GM19025 (cell line): Measurements from ENCODE around the gene HPS3.
A peak's percentile ranks its signal among the peaks of the same experiment; 100 is the strongest.
"Not testable (repeated sequence)": the region's sequence is repeated elsewhere in the genome, so short reads cannot be mapped to it uniquely, and the experiment has no call there.

Experiments used
- ATAC-seq: cut with Tn5 transposase; IDR thresholded peaks from one replicate; pipeline ENCODE4 v1.9.1; 2021; ENCODE audit warnings: mild to moderate bottlenecking, low read depth, moderate library complexity; ENCODE audit not compliant: unreplicated experiment

HPS3 gene

GRCh38 chr3:149129326-149130205 lies at the start of gene HPS3:
Gene HPS3 (plus strand): TSS chr3:149129638. CDS start chr3:149129724, 86 bp downstream.
- ATAC-seq: peak; percentile 93

DNA sequence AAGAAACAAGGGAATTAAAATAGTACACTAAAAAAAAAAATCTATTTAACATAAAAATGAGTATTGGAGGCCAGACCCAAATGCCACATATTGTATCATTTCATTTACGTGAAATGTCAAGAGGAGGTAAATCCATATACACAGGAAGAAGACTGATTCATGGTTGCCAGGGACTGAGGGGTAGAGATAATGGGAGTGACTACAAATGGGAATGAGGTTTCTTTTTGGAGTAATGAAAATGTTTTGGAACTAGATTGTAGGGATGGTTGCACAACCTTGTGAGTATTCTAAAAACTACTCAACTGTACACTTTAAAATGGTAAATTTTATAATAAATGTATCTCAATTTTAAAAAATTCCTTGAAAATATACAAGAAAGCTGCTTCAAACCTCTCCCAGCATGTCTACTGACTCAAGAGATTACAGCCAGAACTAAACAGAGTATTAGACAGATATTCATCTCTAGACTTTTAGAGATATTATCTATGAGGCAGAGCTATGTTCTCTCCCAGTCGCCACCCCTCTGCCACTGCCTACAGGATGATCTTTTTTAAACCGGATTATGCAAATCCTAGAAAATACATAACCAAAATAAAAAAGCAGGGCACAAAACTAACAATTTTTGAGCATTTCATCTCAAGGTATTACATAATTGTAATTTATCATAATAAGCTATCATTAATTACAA lies 49.3 kb upstream of the HPS3 start:
- no peak for ATAC-seq

GRCh38 chr3:149080699-149081091 lies 48.7 kb upstream of the HPS3 start:
- no peak for ATAC-seq

DNA sequence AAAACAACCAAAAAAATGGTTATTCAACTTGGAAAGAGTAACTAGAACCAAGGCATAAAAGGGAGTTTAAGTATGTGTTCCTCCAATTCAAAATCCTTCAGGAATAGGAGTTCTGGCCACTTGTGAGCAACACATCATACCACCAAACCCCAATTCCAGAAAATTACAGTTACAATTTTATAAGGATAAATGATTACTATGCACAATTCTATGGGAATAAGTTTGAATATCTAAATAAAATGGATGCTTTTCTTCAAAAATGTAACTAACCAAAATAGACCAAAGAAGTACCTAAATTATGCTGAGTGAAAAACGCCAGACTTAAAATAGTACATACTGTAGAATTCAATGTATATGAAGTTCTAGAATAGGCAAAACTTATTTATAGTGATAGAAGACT lies 47.7 kb upstream of the HPS3 start:
- ATAC-seq: no peak

DNA sequence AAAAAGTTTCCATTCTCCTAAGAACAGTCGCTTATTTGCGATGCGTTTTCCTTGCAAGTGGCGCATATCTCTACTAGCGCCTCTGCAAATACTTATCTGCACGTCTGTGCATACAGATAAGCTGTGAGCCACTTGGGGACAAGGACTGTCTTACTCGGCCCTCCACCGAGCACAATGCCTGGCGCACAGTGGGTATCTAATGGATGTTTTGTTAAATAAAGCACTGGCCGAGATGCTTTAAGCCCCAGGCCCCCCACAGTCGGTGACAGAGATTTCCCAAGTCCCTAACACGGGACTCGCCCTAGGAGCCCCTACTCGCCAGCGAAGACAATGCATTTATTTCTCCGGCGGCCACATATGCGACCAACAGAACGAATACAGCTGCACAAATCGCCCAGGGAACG lies 43.6 kb upstream of the HPS3 start:
- ATAC-seq: peak; percentile 15

DNA sequence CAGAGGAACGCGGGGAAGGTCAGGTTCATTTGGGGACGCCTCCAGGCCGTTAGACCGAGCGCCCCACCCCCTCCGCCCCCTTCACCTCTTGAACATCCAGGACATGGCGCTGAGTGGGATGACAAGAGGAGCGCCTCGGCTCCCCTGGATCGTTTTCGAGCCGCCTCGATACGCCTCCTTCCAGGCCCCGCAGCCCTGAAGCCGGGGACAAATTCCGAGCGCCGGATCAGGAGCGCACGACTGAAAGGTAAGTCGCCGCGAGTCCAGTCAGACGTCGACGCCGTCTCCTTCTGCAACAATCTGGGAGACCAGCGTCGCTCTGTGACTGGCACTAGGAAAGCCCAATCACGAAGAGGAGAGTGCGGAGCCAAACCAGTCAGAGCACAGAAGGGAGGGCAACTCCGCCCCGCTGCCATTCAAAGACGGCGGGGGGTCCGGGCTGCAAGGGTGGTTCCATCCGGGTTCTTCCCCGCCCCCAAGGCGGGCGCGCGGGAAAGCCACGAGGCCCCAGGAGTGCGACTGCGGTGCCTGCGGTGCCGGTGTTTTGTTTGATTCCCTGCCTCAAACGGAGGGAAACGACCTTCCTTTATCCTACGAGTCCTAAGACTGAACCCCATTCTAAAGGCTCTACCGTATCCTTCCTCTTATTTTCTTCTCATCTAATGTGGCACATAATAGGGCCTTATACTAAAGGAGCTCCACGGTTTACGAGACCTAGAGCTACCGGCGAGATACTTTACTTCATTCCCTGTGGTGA lies 43.0 kb upstream of the HPS3 start, which contains the start of gene HLTF:
Gene HLTF, minus strand, starts transcription at position 302 of the 757 bp plus-strand sequence. Its CDS starts 197 bp downstream, at position 105.
- ATAC-seq: peak; percentile 99

- no peak for ATAC-seq
These were observed 42.2 kb upstream of the HPS3 start for GRCh38 chr3:149087208-149087607.

DNA sequence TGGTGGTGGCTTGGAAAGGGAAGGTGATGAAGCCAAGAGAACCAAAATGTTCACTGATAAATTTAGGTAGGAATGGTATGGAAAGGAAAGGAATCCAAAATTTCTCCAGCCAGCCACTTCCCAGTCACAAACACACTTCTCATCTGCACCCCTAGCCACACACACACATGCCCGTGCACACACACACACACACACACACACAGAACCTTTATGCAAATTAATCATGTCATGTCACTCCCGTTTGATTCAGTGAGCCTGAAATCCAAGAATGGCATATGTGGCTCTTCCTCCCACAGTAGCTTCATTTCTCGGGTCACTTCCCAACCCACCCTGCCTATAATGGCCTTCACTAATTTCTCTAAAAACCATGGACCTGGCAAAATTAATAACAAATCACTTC lies 40.0 kb upstream of the HPS3 start:
- ATAC-seq: no peak

DNA sequence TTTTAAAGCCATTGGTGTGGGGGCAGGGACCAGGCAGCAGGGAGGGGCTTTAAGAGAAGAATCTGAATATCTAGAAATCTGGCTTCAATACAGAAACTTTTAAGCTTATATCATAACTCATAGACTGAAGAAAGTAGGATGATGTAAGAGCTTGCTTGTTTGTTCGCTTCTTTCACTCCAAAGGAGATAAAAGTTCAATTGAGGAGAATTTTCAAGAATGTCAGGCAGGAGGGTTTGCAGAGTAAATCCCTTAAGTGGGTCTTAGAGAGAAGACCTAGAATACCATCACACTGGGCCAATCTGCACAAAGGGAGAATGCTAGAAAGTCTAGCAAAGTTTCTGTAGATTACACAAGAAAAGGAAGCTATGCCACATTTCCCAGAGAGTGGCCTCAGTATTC lies 39.0 kb upstream of the HPS3 start:
- ATAC-seq: no peak

DNA sequence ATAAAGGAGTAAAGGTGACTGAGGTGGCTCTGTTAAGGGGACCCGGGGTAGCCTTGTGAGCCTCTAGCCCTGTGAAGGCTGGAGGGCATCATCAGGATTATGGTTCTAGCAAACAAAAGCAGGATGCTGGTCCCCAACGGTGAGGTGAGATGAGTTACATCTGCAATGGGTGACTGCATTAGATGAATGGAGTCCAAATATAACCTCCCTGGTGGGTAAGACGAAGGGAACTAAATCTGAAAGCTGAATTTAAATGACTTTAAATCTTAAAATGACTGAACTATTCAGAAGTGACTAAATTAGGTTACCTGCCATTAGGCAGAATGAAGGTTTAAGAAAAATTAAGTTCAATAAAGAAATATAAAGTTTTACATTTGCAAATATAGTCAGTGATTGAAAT lies 38.5 kb upstream of the HPS3 start:
- ATAC-seq: no peak

- ATAC-seq: no peak
These were observed 37.5 kb upstream of the HPS3 start for GRCh38 chr3:149091983-149092382.

DNA sequence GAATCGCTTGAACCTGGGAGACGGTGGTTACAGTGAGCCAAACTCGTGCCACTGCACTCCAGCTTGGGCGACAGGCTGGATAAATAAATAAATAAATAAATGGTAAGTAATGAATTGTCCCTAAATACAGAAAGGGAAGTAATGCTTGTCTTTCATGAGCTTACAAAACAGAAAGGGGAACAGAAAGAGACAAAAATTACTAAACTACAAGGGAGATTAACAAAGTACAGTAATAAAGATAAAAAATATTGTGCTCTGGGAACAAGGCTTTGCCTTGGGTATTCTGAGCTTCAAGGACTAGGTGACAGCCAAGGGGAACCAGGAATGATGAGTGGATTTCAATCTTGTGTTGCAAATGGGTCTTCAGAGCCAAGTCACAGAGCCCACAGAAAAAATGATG lies 34.0 kb upstream of the HPS3 start:
- ATAC-seq: peak; percentile 63

DNA sequence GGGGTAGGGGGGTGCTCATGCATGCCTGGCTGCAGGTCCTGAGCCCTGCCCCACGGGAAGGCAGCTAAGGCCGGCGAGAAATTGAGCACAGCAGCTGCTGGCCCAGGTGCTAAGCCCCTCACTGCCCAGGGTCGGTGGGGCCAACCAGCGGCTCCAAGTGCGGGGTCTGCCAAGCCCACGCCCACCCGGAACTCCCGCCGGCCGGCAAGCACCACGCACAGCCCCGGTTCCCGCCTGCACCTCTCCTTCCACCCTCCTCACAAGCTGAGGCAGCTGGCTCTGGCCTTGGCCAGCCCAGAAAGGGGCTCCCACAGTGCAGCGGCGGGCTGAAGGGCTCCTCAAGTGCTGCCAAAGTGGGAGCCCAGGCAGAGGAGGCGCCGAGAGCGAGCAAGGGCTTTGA lies 31.5 kb upstream of the HPS3 start:
- ATAC-seq: not testable (repeated sequence)

- no peak for ATAC-seq
These were observed 28.3 kb upstream of the HPS3 start for GRCh38 chr3:149101154-149101553.

- ATAC-seq: no peak
These were observed 27.8 kb upstream of the HPS3 start for GRCh38 chr3:149101641-149102040.

GRCh38 chr3:149104484-149104883 lies 25.0 kb upstream of the HPS3 start:
- ATAC-seq: no peak

- ATAC-seq: no peak
These were observed 15.0 kb upstream of the HPS3 start for GRCh38 chr3:149114458-149114857.

- no peak for ATAC-seq
These were observed 14.3 kb upstream of the HPS3 start for GRCh38 chr3:149115114-149115513.

GRCh38 chr3:149118724-149119123 lies 10.7 kb upstream of the HPS3 start:
- ATAC-seq: no peak

- ATAC-seq: no peak
These were observed 10.0 kb upstream of the HPS3 start for GRCh38 chr3:149119466-149119865.
